Stimulated activated CD4-positive, alpha-beta T cell treated with anti-CD3 and anti-CD28 coated beads, Interleukin-1b, Interleukin-23, amount 100 ng/mL, for 24 hours (primary cell): Measurements from ENCODE around the gene SNTN.
"Not testable (repeated sequence)": the region's sequence is repeated elsewhere in the genome, so short reads cannot be mapped to it uniquely, and the experiment has no call there.

ENCODE experiments used
- DNase-seq, 4 experiments: peaks; one replicate each; pipeline ENCODE4 v3.0.0-alpha.2; 2020; ENCODE audit warnings: low read depth in 4 of 4, low spot score in 1 of 4

SNTN gene

GRCh38 chr3:63652066-63652725 lies at the start of gene SNTN:
Gene SNTN (plus strand): TSS chr3:63652675. CDS start chr3:63652688, 13 bp downstream.
- no peak for DNase-seq

GRCh38 chr3:63607716-63608115 lies 44.8 kb upstream of the SNTN start:
- no peak for DNase-seq

DNA sequence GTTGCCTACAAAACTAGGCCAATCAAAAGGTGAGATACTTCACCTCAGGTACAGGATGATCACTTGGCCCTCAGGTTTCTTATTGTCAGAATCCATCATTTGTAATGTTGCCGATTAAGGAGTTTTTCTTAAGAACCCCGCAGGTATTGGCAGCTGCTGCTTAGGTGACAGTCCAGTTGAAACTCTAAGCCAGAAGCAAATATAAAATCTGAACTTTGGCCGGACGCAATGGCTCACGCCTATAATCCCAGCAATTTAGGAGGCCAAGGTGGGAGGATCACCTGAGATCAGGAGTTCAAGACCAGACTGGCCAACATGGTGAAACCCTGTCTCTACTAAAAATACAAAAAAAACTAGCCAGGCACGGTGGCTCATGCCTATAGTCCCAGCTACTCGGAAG lies 43.1 kb upstream of the SNTN start:
- no peak for DNase-seq

- DNase-seq: no peak
Measured at GRCh38 chr3:63609834-63610233, 42.6 kb upstream of the SNTN start.

DNA sequence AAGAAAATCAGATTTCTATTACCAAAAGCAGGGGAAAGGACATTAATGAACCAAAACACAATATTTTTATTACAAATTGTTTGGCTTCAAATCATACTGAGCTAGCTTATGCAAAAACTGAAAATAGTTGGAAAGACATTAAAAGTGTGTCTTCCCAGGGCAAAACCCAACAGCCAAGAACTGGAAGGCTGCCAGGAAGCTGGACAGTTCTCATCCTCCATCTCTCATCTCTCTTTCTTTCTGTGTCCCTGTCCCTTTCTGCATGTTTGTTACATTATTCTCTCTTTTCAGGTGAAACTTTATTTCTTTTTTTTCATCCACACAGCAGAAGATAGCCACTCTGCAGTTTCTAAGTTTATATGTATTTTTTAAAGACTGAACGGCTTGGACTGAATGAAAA lies 41.1 kb upstream of the SNTN start:
- DNase-seq: no peak

DNA sequence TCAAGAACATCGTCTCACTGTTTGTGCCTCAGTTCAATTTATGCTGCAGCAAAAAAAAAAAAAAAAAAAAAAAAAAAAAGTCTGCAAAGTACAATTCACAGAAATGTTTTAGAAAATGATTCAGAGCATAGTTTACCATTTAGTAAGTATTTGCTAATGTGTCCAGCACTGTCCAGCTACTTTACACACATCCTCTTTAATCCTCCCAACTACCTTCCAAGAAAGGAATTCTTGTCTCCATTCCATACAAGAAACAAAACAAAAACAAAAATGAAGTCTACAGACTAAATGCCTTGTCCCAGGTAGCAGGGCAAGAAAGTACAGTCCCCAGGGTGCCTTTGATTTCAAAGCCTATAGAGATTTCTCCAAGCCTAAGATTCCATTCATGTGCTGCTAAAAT lies 38.9 kb upstream of the SNTN start:
- no peak for DNase-seq

DNA sequence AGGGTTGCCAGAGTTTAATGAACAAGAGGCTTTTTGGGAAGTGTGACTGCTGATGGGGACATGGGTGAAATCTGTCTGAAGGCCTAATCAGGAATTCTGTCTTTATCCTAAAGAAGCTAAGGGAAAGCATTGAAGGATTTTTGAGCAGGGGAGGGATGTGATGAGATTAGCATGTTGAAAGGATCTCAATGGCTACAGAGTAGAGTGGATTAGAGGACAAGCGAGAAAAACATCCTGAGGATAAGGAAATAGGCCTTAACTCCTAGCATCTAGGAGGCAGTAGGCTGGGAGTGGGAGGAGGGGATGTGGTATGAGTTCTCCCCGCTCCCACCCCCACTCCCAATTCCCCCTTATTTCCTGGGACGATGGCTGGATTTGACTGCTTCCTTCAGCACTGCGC lies 35.1 kb upstream of the SNTN start:
- no peak for DNase-seq

GRCh38 chr3:63624941-63625560 lies 27.4 kb upstream of the SNTN start:
- DNase-seq: no peak

DNA sequence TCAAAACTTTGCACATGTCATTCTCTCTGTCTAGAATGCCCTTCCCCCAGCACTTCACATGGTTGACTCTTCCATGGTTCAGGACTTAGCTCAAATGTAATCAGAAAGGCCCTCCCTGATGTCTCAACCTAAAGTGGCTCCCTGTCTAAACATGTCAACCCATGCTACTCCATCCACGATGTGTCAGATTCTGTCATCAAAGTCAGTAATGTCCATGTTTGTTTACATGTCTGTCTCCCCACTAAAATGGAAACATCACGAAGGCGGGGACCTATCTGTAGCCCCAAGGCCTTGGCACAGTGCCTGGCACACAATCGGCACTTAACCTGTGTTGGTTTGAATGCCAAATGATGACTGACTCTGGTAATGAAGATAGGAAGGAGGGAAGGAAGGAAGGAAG lies 20.8 kb upstream of the SNTN start:
- DNase-seq: no peak

DNA sequence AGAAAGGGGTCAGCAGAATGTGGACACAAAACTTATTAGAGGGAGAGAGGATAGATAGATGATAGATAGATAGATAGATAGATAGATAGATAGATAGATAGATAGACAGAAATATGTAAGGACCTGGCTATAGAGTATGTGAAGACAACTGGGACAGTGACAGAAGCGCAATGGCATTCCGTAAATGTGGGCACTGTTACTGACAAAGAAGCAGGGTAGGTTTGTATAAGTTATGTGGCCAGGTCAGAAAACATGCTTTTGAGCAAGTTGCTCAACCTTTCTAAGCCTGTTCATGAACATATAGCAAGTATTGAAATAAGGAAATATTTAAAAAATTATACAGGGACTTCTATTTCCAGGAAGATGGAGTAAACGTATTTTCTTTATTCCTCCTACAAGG lies 17.3 kb upstream of the SNTN start:
- DNase-seq: no peak

- no peak for DNase-seq
Measured at GRCh38 chr3:63639806-63640205, 12.7 kb upstream of the SNTN start.

GRCh38 chr3:63642488-63642887 lies 10.0 kb upstream of the SNTN start:
- DNase-seq: no peak

GRCh38 chr3:63644212-63644797 lies 8.2 kb upstream of the SNTN start:
- DNase-seq: no peak

DNA sequence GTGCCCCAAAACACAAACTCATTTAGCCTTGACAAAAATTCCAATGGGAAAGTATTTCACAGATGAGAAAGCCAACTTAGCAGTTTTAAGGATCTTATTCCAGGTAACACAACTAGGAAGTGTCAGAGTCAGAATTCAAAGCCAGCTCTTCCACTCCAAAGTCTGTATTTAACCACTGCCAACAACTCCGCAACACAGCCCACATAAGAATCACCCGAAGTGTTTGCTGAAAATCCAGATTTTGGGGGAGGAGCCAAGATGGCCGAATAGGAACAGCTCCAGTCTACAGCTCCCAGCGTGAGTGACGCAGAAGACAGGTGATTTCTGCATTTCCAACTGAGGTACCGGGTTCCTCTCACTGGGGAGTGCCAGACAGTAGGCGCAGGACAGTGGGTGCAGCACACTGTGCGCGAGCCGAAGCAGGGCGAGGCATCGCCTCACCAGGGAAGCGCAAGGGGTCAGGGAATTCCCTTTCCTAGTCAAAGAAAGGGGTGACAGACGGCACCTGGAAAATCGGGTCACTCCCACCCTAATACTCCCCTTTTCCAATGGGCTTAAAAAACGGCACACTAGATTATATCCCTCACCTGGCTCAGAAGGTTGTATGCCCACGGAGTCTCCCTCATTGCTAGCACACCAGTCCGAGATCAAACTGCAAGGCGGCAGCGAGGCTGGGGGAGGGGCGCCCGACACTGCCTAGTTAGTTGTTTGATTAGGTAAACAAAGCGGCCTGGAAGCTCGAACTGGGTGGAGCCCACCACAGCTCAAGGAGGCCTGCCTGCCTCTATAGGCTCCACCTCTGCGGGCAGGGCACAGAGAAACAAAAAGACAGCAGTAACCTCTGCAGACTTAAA lies 7.3 kb upstream of the SNTN start:
- DNase-seq: not testable (repeated sequence)

DNA sequence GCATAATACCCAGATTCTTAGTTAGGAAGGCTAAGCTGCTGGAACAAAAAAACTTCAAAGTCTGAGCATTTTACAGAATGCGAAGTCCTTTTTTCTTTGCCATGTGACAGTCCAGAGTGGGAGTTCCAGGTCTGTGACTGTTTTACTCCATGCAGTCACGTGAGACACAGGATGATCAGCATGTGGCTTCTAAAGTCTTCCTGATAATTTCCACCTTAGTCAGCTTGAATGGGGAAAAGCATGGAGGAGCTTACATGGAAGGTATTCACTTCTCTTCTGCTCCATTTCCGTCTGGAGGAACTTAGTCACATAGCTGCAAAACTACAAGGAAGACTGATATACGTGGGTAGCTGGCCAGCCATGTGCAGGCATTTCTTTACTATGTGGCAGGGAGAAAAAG lies 1.7 kb downstream of the SNTN start:
- DNase-seq: no peak

- DNase-seq: no peak
Measured at GRCh38 chr3:63654931-63655330, 2.5 kb downstream of the SNTN start.

- no peak for DNase-seq
Measured at GRCh38 chr3:63655519-63655918, 3.0 kb downstream of the SNTN start.

GRCh38 chr3:63656786-63657185 lies 4.3 kb downstream of the SNTN start:
- DNase-seq: no peak

DNA sequence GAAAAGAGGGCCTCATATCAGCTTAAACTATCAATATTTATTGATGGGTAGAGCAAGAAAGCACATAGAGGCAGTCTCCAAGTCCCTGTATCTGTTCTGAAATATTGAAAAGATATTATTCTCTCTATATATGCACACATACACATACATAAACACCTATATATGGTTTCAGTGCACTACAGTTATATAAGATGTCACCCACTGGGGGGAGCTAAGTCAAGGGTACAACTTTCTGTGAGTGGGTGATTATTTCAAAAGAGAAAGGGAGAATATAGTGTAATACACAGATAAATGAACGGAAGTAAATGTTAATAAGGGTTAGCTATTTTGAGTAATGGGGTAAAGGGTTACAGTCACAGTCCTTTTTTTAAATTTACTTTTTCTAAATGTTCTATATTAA lies 8.8 kb downstream of the SNTN start:
- no peak for DNase-seq

- no peak for DNase-seq
Measured at GRCh38 chr3:63662011-63662410, 9.5 kb downstream of the SNTN start.

GRCh38 chr3:63662500-63662899 lies 10.0 kb downstream of the SNTN start:
- no peak for DNase-seq

- DNase-seq: no peak
Measured at GRCh38 chr3:63670544-63670943, 18.1 kb downstream of the SNTN start.
